Upper lobe of left lung (tissue), 6 donors: ENCODE data around the gene FBXO10. TPM values are rescaled to one million over a fixed set of nuclear protein-coding genes. Genes with fewer than 3 reads are reported as not detected.
"Not testable (repeated sequence)": the region's sequence is repeated elsewhere in the genome, so short reads cannot be mapped to it uniquely, and the experiment has no call there.

Experiments used
- ATAC-seq, 2 donors: fragments of 200-7000 bp; cut with Tn5 transposase; one replicate each; pipeline ENCODE4 v1.9.1; 2022; ENCODE audit warnings: mild to moderate bottlenecking in 2 of 2, moderate library complexity in 2 of 2; ENCODE audit not compliant: low FRiP score in 2 of 2
- DNase-seq, 2 donors: peaks; one replicate each; pipeline ENCODE4 v3.0.0-alpha.2; 2019 to 2020
- H3K27ac ChIP-seq, 4 donors: fragments of 200-600 bp; sonication (generic); one replicate each; pipeline ENCODE4 v1.5.1; 2016 to 2019
- H3K27me3 ChIP-seq, 4 donors: fragments of 200-600 bp; sonication (generic); one replicate each; pipeline ENCODE4 v1.5.1; 2017 to 2019
- H3K36me3 ChIP-seq, 4 donors: fragments of 200-600 bp; sonication (generic); one replicate each; pipeline ENCODE4 v1.5.1; 2016 to 2019
- H3K4me1 ChIP-seq, 4 donors: fragments of 200-600 bp; sonication (generic); one replicate each; pipeline ENCODE4 v1.5.1; 2018 to 2019
- H3K4me3 ChIP-seq, 4 donors: fragments of 200-600 bp; sonication (generic); one replicate each; pipeline ENCODE4 v1.5.1; 2017 to 2019; ENCODE audit warnings: mild to moderate bottlenecking in 2 of 4, moderate library complexity in 1 of 4
- H3K9me3 ChIP-seq, 4 donors: fragments of 200-600 bp; sonication (generic); one replicate each; pipeline ENCODE4 v1.5.1; 2018 to 2019
- EP300 ChIP-seq, 4 donors: sonication (generic); formaldehyde crosslinking; IDR thresholded peaks; one replicate each; pipeline ENCODE4 v1.5.1; 2017; ENCODE audit warnings: antibody characterized with exemption in 4 of 4, control low read depth in 2 of 4
- POLR2A ChIP-seq, 4 donors: fragments of 450-650 bp; IDR thresholded peaks; one replicate each; pipeline ENCODE4 v1.5.1; 2016 to 2017; ENCODE audit warnings: antibody characterized with exemption in 4 of 4, mild to moderate bottlenecking in 2 of 4
- POLR2AphosphoS5 ChIP-seq, 2 donors: sonication (generic); formaldehyde crosslinking; IDR thresholded peaks; one replicate each; pipeline ENCODE4 v1.5.1; 2017; ENCODE audit warnings: antibody characterized with exemption in 2 of 2
- WGBS, 2 donors: methylation state at CpG; one replicate each; pipeline ENCODE4 v1.1.5; 2017 to 2018; 5-methylcytosine and 5-hydroxymethylcytosine counted together
- total RNA-seq, 6 donors: library from RNA; depleted of rRNA in 4 of 6; stranded (reverse); fragments of >200 nt in 4 of 6; gene quantifications; one replicate each; pipeline versions ENCODE4 v1.1.0 to v1.2.1, GENCODE V29; 2016 to 2021
- TF ChIP-seq, protein P1 (sequence below), 6 experiments: fragments of 450-650 bp in 4 of 6; fragments of 200-600 bp in 2 of 6; sonication (generic) in 2 of 6; IDR thresholded peaks; one replicate each; pipeline ENCODE4 v1.5.1; 2016 to 2019; ENCODE audit warnings: antibody characterized with exemption in 6 of 6
- donor health status: DM: no; HTN: no; CAD: no; lungs with moderate emphysema.
- donor health status: DM: no; HTN: yes; CAD: no; lungs with severe emphysema.

Gene FBXO10
- total RNA-seq, 6 donors from 2014 or later: 7.9 to 13.4 (median 8.7) TPM

DNA sequence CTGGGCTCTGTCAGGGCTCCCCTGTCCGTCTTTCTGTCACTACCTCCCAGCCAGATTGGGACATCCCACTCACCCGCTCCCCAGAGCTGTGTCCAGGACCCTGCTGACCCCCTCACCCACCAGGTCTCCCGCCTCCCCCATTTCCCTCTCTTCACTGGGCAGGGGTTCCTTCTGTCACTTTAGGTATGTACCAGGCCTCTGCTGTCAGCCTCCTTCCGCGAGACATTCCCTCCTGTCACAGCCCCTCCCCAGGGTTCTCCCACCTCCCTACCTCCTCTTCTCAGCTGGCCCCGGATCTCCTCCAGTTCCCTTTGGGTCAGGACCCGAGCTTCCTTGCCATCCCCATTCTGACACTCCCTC lies 89.9 kb downstream of the FBXO10 start:
- Histone ChIP-seq H3K9me3 (no peaks in the 10 kb centered on the region), H3K27ac (peak overlapping the region; percentile 67 to 88 (median 76)), H3K27me3 (no peaks in the 10 kb centered on the region), H3K36me3 (peaks cover 2 to 24% (median 5%) of the 10 kb centered on the region in 4 donors), H3K4me1 (peaks cover 17 to 25% (median 22%) of the 10 kb centered on the region in 4 donors), H3K4me3 (peak overlapping the region; percentile 67 to 87 (median 86))
- TF ChIP-seq POLR2AphosphoS5 (IDR thresholded peaks at IDR 0.05) (no peak), POLR2A (IDR thresholded peaks at IDR 0.05) (no peak), EP300 (IDR thresholded peaks at IDR 0.05) (no peak)
- TF ChIP-seq, protein P1, sequence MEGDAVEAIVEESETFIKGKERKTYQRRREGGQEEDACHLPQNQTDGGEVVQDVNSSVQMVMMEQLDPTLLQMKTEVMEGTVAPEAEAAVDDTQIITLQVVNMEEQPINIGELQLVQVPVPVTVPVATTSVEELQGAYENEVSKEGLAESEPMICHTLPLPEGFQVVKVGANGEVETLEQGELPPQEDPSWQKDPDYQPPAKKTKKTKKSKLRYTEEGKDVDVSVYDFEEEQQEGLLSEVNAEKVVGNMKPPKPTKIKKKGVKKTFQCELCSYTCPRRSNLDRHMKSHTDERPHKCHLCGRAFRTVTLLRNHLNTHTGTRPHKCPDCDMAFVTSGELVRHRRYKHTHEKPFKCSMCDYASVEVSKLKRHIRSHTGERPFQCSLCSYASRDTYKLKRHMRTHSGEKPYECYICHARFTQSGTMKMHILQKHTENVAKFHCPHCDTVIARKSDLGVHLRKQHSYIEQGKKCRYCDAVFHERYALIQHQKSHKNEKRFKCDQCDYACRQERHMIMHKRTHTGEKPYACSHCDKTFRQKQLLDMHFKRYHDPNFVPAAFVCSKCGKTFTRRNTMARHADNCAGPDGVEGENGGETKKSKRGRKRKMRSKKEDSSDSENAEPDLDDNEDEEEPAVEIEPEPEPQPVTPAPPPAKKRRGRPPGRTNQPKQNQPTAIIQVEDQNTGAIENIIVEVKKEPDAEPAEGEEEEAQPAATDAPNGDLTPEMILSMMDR (IDR thresholded peaks at IDR 0.05): no peak
- ATAC-seq (peak in 1 of 2 donors; percentile 0), DNase-seq (no peak)
- 8 to 15% methylated on average over 7 of the region's 7 CpGs for WGBS, 2 donors

DNA sequence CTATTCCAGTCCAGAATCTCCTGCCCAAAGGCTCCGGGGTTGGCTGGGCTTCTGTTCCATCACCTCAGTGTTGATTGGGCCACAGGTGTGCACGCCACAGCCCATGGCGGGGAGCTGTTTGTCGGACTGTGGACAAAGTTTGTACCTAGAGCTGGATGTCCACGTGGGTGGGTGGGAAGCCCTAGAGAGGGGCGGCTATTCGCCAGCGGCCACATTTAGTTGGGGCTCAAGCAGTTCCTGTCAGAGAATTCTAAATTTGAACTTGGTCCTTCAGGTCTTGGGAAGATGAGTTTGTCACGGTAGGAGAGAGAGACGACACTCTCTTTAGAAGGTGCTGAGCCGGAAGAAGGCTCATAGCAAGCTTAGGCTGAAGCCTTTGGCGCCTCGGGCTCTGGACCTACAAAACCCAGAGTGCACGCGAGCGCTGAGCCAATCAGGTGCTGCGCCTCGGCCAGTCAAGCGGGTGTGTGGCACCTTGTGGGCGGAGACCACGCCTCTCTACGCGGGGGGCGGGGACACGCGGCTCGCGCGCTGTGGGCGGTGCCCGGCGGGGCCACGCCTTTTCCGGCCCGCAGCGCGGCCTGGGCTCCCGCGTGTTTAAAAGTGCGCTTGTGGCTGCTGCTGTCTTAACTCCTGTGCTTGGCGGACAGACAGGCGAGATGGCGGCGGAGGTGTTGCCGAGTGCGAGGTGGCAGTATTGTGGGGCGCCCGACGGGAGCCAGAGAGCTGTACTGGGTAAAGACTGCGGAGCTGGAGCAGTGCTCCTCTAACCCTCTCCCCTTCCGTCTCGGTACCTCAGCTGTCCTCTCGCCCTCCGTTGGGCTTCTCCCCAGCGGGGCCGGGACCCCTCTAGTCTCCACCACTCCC lies 90.6 kb downstream of the FBXO10 start, which contains the start of gene POLR1E:
Gene POLR1E (plus strand): TSS at position 560 of the 867 bp plus-strand sequence. CDS start 100 bp downstream, at position 660.
- peaks cover 2 to 20% (median 5%) of the 10 kb centered on the region in 4 donors for H3K36me3 ChIP-seq
- H3K4me1 ChIP-seq: peaks cover 17 to 25% (median 22%) of the 10 kb centered on the region in 4 donors
- H3K4me3 ChIP-seq: peak within 1 kb of the TSS; percentile 67 to 87 (median 86)
- peak within 1 kb of the TSS; percentile 67 to 88 (median 76) for H3K27ac ChIP-seq
- peak; percentile 99 for DNase-seq
- H3K9me3 ChIP-seq: no peaks in the 10 kb centered on the region
- H3K27me3 ChIP-seq: no peaks in the 10 kb centered on the region
- ATAC-seq: peak; percentile 98 to 99
- TF ChIP-seq, protein P1 (IDR thresholded peaks at IDR 0.05): peak in 2 of 6 experiments; percentile 13 to 16
- no peak for TF ChIP-seq EP300 (IDR thresholded peaks at IDR 0.05)
- TF ChIP-seq POLR2A (IDR thresholded peaks at IDR 0.05): peak in 3 of 4 donors; percentile 61 to 82 (median 64)
- TF ChIP-seq POLR2AphosphoS5 (IDR thresholded peaks at IDR 0.05): peak; percentile 69 to 87
- WGBS, 2 donors: 5 to 12% methylated on average over 22 to 44 of the region's 56 CpGs

DNA sequence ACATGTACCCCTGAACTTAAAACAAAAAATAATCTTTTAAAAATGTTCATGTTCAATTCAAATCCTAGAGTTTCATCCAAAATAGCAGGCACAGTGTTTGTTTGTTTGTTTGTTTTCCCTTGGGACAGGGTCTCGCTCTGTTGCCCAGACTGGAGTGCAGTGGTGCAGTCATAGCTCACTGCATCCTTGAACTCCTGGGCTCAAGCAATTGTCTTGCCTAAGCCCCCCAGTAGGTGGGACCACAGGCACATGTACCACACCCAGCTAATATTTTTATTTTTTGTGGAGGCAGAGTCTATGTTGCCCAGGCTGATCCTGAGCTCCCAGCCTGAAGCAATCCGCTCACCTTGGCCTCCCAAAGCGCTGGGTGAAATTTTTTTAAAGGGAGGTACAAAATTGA lies 95.4 kb downstream of the FBXO10 start:
- ATAC-seq (no peak), DNase-seq (no peak)
- 81 to 91% methylated on average over 3 of the region's 3 CpGs for WGBS, 2 donors
- peaks cover 6% of the 10 kb centered on the region in 4 donors for H3K4me1 ChIP-seq
- H3K27me3 ChIP-seq: no peaks in the 10 kb centered on the region
- no peak overlapping the region for H3K27ac ChIP-seq
- H3K4me3 ChIP-seq: no peak overlapping the region
- no peaks in the 10 kb centered on the region for H3K36me3 ChIP-seq
- no peak for TF ChIP-seq POLR2A (IDR thresholded peaks at IDR 0.05)
- TF ChIP-seq POLR2AphosphoS5 (IDR thresholded peaks at IDR 0.05): no peak
- TF ChIP-seq, protein P1 (IDR thresholded peaks at IDR 0.05): no peak
- TF ChIP-seq EP300 (IDR thresholded peaks at IDR 0.05): no peak
- no peaks in the 10 kb centered on the region for H3K9me3 ChIP-seq

DNA sequence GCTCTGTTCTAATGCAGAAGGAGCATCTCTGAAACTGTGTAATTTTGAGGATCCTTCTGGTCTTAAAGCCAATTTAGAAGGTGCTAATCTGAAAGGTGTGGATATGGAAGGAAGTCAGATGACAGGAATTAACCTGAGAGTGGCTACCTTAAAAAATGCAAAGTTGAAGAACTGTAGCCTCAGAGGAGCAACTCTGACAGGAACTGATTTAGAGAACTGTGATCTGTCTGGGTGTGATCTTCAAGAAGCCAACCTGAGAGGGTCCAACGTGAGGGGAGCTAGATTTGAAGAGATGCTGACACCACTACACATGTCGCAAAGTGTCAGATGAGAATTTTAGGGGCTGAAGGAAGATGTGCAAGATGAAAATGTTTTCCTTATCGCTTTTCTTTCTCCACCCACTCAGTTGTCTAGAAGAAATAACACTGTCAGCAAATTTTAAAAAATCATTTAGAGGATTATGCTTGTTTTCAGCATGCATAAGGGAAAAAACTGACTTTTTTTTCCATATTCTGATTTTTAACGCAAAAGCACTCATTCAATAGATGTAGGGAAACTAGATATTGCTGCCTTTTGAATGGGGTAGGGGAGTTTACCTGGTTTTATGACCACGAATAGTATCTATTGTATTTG lies 98.1 kb downstream of the FBXO10 start:
- not testable (repeated sequence) for H3K4me1 ChIP-seq, H3K9me3 ChIP-seq, DNase-seq, H3K36me3 ChIP-seq, H3K4me3 ChIP-seq, H3K27me3 ChIP-seq, ATAC-seq, H3K27ac ChIP-seq
- 61 to 68% methylated on average over 5 of the region's 5 CpGs for WGBS, 2 donors

DNA sequence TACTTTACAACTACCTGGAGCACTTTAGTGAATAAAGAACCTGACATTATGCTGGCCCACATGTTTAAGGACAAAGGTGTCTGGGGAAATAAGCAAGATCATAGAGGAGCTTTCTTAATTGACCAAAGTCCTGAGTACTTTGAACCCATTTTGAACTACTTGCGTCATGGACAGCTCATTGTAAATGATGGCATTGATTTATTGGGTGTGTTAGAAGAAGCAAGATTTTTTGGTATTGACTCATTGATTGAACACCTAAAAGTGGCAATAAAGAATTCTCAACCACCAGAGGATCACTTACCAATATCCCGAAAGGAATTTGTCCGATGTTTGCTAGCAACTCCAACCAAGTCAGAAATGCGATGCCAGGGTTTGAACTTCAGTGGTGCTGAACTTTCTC lies 98.7 kb downstream of the FBXO10 start:
- not testable (repeated sequence) for H3K36me3 ChIP-seq, DNase-seq, H3K27ac ChIP-seq, ATAC-seq, H3K4me3 ChIP-seq, H3K9me3 ChIP-seq, H3K27me3 ChIP-seq, H3K4me1 ChIP-seq
- WGBS, 2 donors: 89 to 93% methylated on average over 4 of the region's 4 CpGs
